NCI-H187 (cell line): ENCODE measurements around the gene MESP2.

Source experiments
- DNase-seq, 2 experiments: peaks; one replicate each; lab custom pipeline; 2025; lab: John Stamatoyannopoulos, UW

MESP2 gene

GRCh38 chr15:89776274-89777072 is at the start of gene MESP2:
TSS of gene MESP2 (plus strand) at chr15:89776332. CDS start at chr15:89776358, 26 bp downstream.
- peak; percentile 22 to 27 for DNase-seq

DNA sequence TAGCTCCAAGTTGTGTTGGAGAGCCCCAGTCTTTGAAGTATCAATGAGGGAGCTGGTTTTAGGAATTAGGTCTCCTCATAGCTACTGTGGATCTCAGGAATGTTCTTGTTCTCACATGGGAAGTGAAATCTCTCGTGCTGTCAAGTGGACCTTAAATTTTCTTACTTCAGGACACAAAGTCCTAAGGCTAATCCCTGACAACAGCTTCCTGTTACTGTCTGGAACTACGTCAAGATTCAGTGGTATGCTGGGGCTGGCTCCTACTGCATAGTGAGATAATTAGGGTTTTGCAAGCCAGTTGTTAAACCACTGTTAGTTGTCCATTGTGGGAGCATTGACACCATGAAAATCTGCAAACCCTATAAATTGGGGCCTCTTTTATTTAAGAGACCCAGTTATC is 47.9 kb upstream of the MESP2 start:
- no peak for DNase-seq

DNA sequence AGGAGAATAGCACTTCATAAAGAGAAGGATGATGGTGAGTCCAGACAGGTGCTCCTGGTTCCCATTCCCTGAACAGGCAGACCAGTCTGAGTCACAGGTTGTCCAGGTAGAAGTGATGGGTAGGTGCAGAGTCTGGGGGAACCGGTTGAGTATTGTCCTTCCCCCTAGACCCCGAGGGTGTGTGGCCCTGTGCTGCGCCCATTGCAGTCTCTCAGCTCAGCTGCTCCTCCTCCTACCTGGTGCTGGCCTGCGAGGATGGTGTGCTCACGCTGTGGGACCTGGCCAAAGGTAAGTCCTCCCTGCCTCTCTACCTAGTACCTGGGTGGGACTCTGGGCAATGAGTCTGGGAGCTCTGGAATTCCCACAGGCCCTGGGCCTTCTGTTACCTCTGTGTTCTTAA is 44.9 kb upstream of the MESP2 start:
- no peak for DNase-seq

- DNase-seq = no peak
These were observed 43.5 kb upstream of the MESP2 start for GRCh38 chr15:89732451-89733172.

- DNase-seq = no peak
These were observed 40.4 kb upstream of the MESP2 start for GRCh38 chr15:89735773-89736172.

DNA sequence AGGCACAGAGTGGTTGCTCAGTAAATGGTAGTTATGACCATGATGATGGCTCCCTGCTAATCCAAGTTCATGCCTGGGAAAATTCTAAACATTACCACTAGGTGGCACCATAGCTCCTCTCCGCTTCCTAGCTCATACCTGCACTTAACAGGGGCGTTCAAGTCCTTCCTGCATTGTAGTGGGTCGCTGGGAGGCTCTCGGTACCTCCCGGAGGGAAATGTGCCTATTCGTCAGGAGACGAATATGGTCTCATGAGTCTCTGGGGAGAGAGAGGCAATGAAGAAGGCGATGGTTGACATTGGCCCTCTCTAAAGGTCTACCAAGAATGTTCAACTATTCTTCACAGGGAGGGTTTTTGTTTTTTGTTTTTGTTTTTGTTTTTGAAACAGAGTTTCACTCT is 36.0 kb upstream of the MESP2 start:
- peak; percentile 54 for DNase-seq

DNA sequence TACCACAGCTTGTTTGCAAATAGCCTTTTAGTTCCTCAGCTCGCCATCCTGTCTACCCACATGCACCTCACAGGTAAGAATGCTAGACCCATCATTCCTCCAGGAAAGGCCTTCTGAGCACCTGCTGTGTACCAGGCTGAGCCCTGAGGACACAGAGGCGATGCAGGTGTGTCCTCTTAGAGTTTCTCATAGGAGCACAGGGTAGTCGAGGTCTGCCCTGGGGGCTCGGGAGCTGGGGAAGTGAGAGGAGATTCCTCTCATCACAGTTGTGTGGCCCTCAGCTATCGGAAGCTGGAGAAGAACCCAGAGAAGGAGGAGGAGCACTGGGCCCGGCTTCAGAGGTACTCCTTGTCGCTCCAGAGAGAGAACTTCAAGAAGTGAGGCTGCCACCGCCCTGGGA is 33.1 kb upstream of the MESP2 start:
- DNase-seq = no peak

- no peak for DNase-seq
These were observed 32.5 kb upstream of the MESP2 start for GRCh38 chr15:89743594-89743993.

DNA sequence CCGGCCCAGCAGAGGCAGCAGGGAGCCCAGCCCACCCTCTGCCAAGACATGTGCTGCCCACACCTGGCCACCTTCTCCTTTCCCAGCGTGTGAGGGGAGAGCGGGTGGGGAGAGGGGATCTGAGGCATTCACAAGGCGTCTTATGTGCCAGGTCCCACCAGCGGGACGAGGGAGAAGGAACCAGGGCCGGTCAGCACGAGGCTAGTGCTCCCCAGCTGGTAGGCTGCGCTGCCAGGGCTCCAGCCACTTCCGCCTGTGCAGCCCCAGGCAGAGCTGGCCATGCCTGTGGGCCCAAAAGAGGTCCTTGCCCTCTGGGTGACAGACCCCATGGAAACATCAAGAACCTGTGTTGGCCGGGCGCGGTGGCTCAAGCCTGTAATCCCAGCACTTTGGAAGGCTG is 31.0 kb upstream of the MESP2 start:
- DNase-seq = no peak

GRCh38 chr15:89745768-89746167 is 30.4 kb upstream of the MESP2 start:
- no peak for DNase-seq

- DNase-seq = no peak
These were observed 29.7 kb upstream of the MESP2 start for GRCh38 chr15:89746386-89746780.

DNA sequence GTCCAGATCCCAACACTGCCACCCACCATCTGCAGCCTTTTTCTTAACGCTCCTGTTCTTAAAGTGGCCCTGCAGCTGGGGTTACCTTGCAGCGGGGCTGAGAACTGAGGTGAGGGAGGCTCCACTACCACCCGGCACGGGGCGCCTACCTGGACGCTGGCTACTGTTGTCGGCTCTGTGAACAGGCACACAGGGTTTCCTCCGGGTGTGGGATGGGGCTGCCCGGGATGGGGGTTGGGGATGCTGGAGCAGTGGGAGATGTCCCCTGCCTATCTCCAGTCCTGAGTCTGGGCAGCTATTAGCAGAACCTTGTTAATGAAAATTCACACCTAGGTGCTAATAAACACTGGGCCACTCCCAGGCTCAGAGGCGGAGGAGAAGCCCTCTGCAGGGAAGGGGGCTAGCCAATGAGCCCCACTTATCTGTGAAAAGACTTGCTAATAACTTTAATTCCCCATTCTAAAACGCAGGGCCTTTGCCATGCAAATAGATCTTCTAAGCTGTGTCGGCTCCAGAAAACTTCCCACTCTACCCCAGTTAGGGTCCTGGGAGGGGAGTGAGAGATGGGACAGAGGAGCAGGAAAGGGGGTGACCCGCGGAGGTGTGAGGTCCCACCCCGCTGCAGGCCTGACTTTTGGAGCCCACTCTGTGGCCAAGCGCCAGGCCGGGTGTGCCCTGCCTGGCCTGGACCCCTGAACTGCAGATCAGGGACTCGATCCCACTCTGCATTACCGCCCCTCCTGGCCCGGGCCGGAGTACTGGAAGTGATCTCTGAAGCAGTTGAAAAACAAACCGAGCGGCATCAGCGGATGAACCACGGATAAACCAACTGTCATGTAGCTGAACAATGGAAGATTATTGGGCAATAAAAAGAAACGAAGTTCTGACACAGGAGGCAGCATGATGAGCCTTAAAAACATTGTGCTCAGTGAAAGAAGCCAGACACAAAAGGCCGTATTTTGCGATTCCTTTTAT is 28.1 kb upstream of the MESP2 start:
- no peak for DNase-seq

GRCh38 chr15:89749054-89749453 is 27.1 kb upstream of the MESP2 start:
- no peak for DNase-seq

- DNase-seq = no peak
These were observed 26.6 kb upstream of the MESP2 start for GRCh38 chr15:89749526-89749925.

DNA sequence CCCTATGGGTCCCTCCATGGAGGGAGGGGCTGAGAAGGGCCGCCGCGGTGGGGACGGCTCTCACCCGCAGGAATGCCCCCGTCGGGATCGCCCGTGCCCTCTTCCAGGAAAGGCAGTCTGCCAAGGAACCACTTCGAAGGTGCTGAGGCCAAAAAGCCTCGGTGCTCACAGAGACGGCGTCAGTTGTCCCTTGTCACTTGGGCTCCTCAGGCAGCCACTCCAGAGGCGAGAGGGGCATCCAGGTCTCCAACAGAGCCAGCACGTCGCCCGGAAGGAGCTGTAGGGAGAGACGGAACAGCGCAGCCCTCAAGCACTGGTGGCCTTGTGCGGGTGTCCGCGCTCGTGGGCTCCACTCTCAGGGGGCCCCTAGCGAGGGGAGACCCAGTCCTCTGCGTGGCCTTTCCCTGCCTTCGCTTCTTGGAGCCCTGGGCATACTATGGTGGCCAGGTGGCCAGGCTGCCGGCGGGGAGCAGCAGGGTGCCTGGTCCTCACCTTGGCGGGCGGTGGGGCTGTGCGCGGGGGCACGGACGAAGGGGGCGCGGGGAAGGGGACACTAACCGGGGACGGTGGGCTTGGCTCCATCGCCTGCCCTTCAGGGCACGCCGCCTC is 26.1 kb upstream of the MESP2 start:
- DNase-seq = peak in 1 of 2 experiments; percentile 15

DNA sequence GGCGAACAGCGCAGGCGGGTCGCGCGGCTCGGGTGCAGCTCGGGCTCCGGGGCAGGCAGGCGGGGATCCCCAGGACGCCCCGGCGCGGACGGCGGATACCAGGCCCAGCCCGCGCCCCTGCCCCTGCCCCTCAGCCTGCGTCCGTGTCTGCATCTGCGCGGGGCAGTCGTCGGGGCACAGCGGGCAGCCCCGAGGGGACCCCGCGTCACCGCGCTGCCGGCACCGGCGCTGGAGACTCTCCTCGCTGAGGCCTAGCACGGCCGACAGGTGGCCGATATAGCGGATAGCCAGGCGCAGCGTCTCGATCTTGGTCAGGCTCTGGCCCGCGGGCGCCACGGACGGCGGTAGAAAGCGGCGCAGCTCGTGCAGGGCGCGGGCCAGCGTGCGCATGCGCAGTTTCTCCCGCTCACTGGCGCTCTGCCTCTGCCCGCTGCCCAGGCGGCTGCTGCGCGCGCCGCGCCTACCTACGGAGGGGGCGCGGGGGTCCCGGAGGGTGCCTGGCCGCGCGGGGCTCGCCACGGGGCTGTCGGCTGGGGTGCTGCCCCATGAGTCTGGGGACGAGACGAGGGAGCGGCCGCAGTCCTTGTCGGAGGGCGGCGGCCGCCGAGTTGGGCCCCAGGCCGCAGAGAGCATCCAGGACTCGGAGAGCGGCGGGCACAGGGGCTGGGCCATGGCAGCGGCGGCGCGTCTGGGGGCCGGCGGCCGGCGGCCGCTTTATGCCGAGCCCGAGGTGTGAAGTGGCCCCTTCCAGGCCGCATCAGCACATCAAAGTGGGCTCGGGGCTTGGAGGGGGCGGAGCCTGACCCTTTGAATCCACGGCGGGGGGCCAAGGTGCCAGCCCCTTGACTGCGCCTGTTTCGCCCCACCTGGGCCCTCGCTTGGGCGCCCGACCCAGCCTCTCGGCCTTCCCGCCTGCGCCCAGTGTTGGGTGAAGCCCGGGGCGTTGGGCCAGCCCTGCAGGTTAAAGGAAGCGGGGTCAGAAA is 25.3 kb upstream of the MESP2 start, which contains the start of gene MESP1:
Gene MESP1 (minus strand): TSS at position 690 of the 983 bp plus-strand sequence. CDS start 18 bp downstream, at position 672.
- DNase-seq = peak; percentile 80 to 93

- no peak for DNase-seq
These were observed 24.4 kb upstream of the MESP2 start for GRCh38 chr15:89751748-89752147.

GRCh38 chr15:89753855-89754254 is 22.3 kb upstream of the MESP2 start:
- DNase-seq = no peak

DNA sequence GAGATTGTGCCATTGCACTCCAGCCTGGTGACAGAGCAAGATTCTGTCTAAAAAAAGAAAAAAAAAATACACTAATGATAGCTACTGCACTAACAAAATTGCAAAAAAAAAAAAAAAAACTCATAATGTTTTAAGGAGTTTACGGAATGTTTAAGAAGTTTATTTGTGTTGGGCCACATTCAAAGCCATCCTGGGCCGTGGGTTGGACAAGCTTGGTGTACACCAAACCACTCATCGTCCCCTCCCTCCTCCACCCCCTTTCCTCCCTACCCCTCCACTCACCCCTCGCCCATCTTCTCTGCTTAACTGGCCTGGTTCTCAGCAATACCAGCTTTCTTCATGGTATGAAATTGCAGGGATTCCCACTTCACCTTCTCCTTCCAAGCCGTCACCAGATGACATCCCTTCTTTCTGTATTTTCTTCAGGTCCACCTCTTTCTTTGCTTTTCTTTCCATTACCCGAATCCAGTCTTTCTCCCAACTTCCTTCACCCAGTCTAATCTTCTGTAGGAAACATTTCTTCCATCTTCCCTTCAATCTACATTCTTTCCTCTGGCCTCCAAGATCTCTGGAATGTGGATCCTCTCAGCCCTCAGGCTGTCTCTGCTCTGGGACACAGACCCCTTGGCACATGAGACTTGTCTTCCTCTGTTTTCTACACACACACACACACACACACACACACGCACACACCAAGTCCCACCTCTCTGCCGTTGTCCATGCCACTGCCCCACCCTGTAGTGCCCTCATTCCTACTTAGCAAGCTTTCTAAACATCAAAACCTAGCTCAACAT is 21.6 kb upstream of the MESP2 start:
- no peak for DNase-seq

GRCh38 chr15:89755701-89756100 is 20.4 kb upstream of the MESP2 start:
- no peak for DNase-seq
